Measurements from ENCODE around the gene FAM118B.

Gene FAM118B

DNA sequence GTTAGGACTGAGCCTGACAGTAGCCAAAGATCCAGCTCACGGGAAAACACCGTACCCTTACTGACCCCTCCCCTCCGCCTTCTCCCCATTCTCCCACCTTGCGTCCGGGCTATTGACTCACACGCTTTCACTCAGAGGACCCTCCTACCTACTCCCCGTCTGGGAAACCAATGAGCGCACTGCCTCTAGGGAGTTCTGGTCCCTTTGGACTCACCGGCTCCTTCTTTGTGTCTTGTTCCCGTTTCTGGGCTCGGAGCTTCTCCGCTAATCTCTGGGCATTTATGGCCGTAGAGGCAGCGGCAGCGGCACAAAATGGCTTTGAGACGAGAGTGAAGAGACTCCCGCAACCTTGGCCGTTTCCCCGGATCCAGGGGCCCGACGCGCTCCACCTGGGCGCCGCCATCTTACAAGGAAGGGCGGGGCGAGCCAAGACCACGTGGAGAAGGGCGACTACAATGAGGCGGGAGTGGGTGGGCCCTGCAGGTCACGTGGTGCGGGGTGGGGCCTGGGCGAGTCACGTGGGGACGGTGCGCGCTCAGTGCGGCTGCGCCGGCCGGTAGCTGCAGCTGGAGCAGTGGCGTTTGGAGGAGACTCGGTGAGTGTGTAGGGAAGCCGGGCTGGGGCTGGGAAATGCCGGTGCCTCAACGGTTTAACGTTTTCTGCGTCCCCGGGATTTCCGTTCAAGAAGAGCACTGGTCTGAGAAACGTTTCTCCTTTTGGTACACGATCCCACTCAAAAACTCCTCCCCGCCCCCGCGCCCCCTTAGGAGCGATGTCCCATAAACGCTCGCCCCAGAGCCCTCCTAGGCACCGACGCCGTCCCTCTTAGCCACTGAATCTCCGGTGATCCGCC is at the start of gene FAM118B, which contains the start of gene RPUSD4:
Gene FAM118B, plus strand, starts transcription at position 547 of the 853 bp plus-strand sequence. CDS start 23,220 bp downstream, outside the sequence.
Gene RPUSD4, minus strand, starts transcription at position 415 of the 853 bp plus-strand sequence. Its CDS starts 12 bp downstream, at position 403.
- DNase-seq = peak; percentile 94

DNA sequence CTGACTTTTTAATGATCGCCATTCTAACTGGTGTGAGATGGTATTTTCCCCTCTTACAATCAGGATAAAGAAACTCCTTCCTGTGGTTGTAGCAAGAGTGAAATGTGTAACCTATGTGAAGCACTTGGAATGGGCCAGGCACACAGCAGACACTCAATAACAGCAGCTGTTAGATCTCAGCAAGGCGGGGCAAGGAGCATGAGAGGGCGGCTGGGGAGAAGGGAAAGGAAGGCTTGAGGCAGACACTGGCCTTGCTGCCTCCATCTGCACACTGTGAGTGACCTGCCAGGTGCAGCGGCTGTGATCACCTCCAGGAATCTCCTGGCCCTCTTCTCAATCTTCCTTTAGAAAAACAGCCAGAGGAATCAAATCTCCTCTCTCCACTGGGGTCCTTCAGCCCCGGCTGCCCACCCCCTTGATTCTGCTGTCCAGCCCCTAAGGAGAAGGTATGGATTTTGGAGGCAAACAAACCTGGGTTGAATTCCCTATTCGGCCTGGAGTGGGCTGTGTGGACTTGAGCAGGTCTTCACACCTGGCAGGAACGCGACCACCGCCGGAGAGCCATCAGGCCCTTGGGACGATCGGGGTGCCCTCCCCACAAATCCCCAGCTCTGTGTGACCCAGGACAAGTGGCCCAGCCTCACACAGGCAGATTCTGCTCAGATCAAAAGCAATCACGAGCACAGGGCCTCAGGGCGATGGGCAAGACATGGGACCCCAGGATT is 49.1 kb upstream of the FAM118B start:
- no peak for DNase-seq

DNA sequence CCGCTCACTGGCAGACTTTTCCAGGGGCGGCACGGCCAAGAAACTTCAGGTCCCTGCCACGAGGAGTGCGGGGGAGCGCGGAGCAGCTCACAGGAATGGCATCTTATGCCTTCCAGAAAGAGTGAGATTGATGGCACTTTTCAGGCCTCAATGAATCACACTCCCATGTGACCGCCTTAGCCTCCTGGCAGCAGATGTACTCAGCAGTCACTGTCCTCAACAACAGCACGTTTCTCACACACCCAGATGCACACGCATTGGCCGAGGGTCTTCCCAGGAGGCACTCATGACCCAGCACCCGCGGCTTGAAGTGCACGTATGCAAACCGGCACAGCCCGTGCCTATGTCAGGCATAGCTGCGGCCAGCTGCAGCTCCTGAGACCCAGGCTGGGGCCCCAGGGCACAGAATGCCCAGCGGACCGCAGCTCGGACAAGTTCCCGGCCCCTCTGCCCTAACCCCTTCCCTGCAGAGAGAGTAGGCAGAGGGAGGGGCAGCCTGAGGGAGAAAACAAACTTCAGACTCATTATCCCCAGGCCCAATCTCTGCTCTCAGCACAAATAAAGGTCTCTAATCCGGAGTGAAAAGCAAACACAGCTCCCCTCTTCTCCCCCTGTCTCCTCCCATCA is 48.4 kb upstream of the FAM118B start:
- DNase-seq = no peak

DNA sequence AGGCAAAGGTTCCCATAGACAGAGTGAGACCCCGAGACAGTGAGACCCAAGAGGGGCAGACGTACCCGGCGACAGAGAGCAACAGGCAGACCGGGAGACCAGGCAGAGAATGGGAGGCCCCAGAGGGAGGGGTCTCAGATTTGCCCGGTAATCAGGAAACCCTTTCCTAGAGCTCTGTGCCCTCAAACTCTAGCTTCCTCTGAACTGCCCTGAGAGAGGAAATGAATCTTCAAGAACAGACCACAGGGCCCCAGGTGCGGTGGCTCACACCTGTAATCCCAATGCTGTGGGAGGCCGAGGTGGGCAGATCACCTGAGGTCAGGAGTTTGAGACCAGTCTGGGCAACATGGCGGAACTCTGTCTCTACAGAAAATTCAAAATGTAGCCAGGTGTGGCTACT is 47.8 kb upstream of the FAM118B start:
- no peak for DNase-seq

DNA sequence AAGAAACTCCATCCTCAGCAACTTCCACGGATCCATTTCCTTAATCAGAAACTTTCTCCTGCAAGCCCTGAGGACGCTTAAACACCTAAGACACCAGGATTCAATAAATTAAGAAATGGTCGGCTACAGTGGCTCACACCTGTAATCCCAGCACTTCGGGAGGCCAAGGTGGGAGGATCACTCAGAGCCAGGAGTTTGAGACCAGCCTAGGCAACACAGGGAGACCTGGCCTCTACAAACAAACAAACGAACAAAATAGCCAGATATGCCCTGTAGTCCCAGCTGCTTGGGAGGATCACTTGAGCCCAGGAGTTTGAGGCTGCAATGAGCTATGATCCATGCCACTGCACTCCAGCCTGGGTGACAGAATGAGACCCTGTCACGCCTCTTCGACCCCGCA is 46.8 kb upstream of the FAM118B start:
- no peak for DNase-seq

DNA sequence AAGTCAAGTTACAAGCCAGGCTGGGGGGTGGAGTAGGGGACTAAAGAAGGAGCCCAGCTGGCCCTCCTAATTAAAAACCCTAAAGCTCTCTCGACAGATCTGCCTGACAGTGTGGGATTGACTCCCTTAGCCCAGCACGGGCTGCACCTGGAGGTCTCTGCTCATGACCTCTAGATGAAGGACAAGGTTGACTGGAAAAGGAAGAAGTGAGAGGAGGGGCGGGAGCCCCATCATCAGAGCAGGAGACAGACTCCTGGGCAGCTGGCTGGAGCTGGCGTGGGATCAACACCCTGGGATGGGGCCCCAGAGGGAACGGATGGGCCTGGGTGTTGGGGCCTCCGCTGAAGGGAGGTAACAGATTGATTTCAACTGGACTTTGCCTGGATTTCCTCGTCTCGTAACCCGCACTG is 46.3 kb upstream of the FAM118B start:
- DNase-seq = no peak

DNA sequence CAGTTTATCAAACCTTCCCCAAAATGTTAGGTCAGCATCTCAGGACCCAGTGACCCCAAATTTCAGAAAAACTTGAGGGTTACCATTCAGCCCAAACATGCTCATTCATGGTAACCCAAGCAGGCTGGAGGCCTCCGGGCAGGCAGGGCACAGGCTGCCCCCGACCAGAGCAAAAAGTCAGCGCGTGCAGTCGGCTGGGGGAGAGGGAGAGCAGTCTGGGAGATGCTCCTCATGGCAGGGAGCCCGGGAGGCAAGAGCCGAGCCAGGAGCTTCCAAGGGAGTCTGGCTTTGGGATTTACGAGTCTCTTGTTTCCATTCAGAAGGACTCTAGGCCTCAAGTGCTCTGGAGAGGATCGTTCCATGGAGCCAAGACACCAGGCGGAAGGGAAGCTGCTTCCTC is 45.8 kb upstream of the FAM118B start:
- DNase-seq = no peak

DNA sequence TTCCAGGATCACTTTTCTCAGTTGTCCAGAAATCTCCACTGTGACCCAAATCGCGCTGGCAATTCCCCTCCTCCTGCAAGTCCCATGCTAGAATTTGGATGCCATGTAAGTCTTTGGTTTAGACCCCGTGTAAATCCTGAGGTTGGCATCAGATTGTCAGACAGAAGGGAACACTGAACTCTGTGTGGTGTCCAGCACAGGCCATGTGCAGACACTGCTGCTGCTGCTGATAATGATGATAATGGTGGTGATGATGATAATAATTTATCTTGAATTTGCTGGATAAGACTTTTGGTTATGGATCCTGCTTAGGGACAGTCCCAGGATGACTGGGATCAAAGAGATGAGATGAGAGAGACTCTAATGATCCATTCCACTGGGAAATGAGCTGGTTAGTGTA is 45.2 kb upstream of the FAM118B start:
- DNase-seq = no peak

DNA sequence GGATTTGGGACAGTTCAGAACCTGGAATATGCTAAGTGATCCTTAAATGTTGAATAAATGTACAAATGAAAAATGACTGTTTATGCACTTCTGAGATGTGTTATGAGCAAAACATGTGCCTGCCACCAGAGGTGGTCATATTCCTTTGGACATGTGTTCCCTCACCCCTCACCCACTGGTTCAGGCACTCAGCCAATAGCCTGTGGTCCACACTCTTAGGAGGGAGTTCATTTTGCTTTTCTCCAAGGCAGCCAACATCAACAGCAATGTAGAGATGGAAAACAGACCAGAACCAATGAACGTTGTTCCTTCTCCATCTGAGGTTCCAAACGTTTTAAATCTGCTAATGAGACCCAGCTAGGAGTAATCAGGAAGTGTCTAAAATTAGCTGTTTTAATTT is 44.1 kb upstream of the FAM118B start:
- no peak for DNase-seq

DNA sequence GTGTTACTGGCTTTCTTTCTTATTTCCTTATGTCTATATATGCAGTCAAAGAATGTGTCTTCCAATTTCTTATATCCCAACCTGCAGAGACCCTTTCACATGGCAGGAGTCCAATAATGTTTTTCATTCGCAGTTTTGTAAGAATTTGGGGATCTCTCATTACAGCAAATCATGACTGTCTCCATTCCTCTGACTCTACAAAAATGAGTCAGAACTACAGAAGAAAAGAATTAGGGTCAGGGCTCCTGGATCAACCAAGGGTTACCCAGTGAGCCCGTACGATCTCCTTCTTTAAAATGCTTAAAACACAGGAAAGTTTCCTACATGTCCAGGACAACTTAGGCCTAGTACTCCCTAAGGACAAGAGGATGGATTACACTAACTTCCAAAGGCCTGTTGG is 42.3 kb upstream of the FAM118B start:
- no peak for DNase-seq

DNA sequence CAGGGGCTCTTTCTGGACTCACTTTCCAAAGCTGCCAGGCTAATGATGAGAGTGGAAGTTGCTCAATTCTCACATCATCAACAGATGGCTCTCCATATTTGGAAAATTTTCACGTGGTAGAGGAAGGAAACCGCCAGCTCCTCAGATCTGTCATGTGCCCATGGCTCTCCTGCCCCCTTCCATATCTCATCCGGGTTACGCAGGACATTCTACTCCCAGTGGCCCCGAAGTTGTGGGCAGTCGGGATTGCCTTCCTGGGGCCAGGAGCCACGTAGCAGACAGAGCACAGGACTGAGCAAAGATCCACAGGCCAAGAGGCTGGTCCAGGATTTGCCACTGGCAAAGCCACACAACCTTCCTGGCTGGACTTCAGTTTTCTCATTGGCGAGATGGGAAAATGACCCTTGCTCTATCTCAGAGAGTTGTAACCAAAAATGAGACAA is 39.0 kb upstream of the FAM118B start:
- no peak for DNase-seq

DNA sequence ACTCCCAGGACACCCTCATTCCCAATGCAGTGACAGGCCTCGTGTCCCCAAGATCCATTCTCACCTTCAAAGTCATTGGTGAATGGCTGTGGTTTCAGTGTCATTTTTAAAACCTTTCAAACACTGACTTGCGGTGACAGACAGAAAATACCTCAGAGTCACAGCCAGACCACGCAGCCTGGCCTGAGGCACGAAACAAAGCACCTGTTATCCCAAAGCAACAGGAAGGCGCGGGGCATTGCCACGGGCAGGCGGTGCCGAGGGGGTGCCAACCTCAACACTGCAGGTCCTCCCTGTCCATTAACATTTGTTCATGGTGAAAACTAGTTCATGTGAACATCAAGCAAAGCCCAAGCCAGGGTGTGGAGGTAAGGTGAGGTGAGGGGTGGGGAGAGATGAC is 38.3 kb upstream of the FAM118B start:
- peak; percentile 17 for DNase-seq

DNA sequence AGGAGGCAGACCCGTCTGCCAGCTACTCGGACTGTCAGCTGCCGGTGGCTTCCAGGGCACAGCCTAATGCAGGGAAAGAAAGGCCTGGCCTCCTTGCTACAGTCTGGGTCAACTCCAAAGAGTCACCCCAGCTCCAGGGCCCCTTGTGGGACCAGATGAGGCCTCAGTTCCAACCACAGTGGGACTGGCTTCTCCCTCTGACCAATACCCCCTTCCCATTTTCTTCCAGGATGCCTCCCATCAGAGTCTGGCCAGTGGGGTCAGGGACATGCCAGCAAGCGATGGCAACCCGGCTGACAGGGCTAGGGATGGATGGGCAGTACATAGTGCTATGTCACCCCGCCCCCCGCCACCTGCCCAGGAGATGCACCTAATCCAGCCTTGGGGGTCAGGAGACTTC is 36.8 kb upstream of the FAM118B start:
- no peak for DNase-seq

DNA sequence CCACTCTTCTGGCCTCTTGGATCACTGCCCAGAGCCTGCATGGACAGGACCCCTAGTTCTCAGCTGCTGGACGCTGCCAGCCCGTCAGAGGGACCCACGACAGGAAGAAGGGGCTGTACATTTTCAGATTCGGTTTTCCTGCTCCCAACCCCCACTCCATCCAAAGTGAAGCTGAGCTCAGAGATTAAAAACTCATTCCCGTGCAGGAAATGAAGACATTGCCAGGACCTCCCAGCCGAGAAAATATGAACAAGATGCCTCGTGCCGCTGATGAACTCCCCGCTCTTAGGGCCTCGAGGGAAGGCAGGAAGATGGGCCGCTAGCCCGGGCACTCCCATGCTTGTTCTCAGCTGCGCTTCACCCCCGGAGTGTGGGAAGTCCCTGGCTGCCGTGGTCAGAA is 36.2 kb upstream of the FAM118B start:
- DNase-seq = no peak

DNA sequence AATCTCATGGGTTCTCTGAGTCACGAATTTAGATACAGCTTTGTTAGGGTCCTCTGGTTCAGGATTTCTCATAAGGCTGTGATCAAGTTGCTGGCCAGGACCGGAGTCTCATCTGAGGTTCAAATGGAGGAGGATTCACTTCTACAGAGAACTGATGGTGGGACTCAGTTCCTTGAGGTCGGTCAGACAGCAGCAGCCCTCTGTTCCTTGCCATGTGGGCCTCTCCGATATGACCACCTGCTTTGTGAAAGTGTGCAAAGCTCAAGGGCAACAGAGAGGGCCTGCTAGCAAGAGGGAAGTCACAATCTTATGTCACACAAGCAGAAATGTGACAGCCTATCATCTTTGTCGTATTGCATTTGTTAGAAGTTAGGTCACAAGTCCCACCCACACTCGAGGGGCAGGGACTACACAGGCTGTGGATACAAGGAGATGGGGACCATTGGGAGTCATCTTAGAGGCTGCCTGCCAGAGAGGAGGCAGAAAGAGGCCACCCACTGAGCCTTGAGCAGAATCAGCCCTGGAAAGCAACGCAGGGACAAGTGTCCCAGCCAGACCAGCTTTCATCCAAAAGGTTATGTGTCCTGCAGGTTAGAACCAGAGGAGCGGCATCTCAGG is 34.6 kb upstream of the FAM118B start:
- DNase-seq = no peak

DNA sequence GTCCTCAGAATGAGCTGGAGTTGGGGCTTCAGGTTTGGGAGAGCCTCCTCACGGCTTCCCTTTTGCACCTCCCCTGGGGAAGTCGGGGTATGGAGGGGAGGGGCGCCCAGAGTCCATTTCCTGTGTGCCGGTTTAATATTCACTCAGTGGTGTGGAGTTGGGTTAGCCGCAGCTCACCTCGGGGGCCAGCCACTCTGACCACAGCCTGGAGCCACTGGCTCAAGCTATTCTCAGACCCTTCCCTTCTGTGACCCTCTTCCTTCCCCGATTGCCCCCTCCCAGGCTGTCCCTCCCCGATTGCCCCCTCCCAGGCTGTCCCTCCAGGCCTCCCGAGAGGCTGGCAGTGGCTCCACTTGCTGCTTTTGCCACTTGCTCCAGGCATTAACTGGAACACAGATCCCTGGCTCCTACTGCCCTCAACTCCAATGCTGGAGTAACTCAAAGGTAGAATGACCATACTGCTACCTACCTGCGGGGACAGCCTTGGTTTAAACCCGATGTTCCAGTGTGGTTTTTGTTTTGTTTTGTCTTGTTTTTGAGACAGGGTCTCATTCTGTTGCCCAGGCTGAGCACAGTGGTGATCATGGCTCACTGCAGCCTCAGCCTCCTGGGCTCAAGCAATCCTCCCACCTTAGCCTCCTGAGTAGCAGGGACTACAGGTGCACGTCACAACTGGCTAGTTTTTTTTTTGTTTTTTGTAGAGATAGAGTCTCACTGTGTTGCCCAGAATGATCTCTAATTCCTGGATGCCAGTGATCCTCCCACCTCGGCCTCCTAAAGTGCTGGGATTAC is 29.4 kb upstream of the FAM118B start:
- DNase-seq = no peak

DNA sequence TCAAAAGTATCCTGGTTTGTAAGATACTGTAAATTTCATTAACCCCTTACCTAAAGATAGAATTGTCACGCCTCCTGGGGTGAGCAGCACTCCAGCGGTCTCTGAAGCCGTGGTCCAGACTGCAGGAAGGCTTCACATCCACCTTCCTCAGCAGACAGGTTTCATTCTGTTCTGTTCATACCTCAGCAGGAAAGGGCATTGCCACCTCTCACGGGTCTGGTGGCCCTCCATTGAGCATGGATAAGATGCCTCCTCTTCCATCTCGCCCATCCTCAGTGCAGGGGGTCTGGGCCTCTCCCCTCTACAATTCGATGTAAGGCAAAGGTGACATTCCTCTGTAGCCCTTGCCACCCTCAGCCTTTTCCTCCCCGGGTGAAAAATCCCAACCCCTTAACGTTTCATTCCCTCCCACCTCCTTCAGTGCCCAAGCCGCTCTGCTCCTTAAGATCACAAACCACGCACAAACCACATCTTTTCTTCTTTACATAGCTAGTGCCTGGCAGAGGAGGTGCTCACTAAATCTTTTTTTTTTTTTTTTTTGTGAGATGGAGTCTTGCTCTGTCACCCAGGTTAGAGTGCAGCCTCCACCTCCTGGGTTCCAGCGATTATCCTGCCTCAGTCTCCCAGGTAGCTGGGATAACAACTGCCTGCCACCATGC is 28.7 kb upstream of the FAM118B start:
- DNase-seq = no peak

DNA sequence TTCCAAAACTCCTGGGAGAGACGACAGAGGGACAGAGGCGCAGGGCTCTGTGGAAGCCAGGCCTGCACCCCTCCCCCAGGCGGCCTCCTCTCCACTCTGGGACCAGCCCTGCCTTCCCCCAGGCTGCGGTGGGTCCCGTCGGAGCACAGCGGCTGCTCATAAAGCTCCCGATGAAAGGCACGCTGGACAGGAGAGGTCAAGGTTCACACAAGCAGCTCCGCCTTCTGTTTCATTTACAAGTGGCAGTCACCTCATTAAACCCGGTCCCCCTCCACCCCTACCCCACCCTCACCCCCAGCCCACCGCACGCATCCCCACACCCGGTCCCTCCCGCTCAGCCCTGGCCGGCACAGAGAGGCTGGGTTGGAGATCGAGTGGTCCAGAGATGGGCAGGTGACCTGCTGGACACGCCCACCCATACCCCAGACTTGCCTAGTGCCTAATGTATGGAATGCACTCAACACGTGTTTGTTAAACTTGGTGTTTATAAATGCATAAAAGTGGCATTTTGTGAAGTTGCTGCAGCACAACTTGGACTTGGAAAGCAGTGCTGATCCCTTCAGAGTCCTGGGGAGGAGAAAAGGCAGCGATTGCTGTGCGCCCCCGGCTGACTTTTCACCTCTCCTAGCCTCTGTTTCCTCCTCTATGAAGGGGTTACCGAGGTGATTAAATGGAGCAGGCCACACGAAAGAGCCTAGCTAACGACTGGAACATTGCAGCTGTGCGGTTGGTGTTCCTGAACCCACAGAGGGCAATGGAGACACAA is 26.1 kb upstream of the FAM118B start:
- no peak for DNase-seq

DNA sequence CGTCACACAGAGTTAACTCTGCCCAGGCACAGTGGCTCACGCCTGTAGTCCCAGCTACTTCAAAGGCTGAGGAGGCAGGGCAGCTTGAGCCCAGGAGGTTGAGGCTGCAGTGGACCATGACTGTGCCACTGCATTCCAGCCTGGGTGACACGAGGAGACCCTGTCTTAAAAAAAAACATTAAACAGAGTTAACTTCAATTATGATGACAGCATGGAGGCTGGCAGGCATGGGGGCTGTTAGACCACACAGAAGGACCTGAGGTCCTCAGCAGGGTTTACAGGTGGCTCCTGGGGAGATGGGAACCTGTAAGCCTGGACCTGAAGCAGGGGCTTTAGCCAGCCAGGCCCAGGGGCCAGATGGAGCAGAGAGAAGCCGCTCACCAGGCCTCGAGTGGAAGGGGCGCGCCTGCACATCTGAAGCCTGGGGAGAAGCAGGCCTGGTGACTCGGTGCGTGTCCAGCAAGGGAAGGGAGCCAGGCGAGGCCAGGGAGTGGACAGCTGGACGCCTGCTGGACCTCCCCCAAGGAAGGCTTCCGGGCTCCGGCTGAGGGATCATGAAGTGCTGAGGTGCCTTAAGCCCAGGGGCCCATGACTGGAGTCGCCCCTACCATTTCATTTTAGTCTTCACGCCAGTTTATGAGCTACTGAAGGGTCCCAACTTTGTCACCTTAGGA is 25.4 kb upstream of the FAM118B start:
- no peak for DNase-seq

All from RPMI8226 (cell line).